GM12878 (cell line): Measurements from ENCODE around the gene ZKSCAN1. TPM values are rescaled to one million over a fixed set of nuclear protein-coding genes. Genes with fewer than 3 reads are reported as not detected.

ENCODE experiments used
- ATAC-seq: fragments of 200-7000 bp; cut with Tn5 transposase; 3 replicates; pipeline ENCODE4 v1.9.1; 2020; ENCODE audit warnings: mild to moderate bottlenecking, moderate library complexity
- BruUV-seq: library from RNA; stranded (reverse); fragments of 400-500 nt; replicated peaks from 2 replicates; lab custom pipeline; 2021; lab: Mats Ljungman, UMichigan
- CTCF ChIA-PET: fragments of 300-600 bp; sonication (Branson Sonifier 250); formaldehyde crosslinking; extraction: SDS; loops from one replicate; lab custom pipeline; 2021; ENCODE audit warnings: inconsistent platforms; lab: Yijun Ruan, JAX
- POLR2A ChIA-PET: fragments of 350-600 bp; formaldehyde crosslinking; extraction: SDS; loops from one replicate; lab custom pipeline; 2021; ENCODE audit warnings: inconsistent platforms; lab: Charles Lee
- RAD21 ChIA-PET: fragments of 300-600 bp; sonication (Branson Sonifier 250); formaldehyde crosslinking; loops from one replicate; lab custom pipeline; 2023; ENCODE audit warnings: antibody characterized with exemption; ENCODE audit not compliant: unreplicated experiment; lab: Charles Lee
- SMC1A ChIA-PET: fragments of 300-600 bp; sonication (Branson Sonifier 250); formaldehyde crosslinking; loops from one replicate; lab custom pipeline; 2023; ENCODE audit not compliant: unreplicated experiment, uncharacterized antibody; lab: Charles Lee
- DNase-seq: peaks from one replicate; pipeline ENCODE4 v3.0.0-alpha.2; 2011; ENCODE audit warnings: low read depth, low spot score
- FAIRE-seq: peaks from 3 replicates; lab custom pipeline; 2011; peaks lifted over from hg19 to GRCh38; lab: Jason Lieb, UNC
- H2AFZ ChIP-seq: 2 replicates; pipeline ENCODE4 v1.6.0; 2011; ENCODE audit warnings: low read depth, low read length, control low read depth; ENCODE audit not compliant: control insufficient read depth
- H3K27ac ChIP-seq: 2 replicates; pipeline ENCODE4 v1.5.1; 2011; ENCODE audit warnings: control low read depth; ENCODE audit not compliant: control insufficient read depth, insufficient read depth
- H3K27me3 ChIP-seq, 2 experiments: replicated peaks in 1 of 2; 2 replicates each; pipeline versions ENCODE4 v1.6.0 to v1.6.1; 2011; ENCODE audit warnings: low read length in 1 of 2; ENCODE audit not compliant: control insufficient read depth in 2 of 2, insufficient read depth in 2 of 2
- H3K36me3 ChIP-seq, 2 experiments: 2 replicates each; pipeline ENCODE4 v1.5.1; 2011; ENCODE audit warnings: low read length in 1 of 2; ENCODE audit not compliant: control insufficient read depth in 2 of 2, insufficient read depth in 2 of 2
- H3K4me1 ChIP-seq: 2 replicates; pipeline ENCODE4 v1.6.1; 2011; ENCODE audit warnings: mild to moderate bottlenecking, low read length, moderate library complexity, mixed read lengths; ENCODE audit not compliant: control insufficient read depth, insufficient read depth
- H3K4me2 ChIP-seq: 2 replicates; pipeline ENCODE4 v1.6.0; 2011; ENCODE audit warnings: control low read depth; ENCODE audit not compliant: control insufficient read depth, insufficient read depth
- H3K4me3 ChIP-seq: fragments of 200-600 bp; sonication (generic); 2 replicates; pipeline ENCODE4 v1.5.1; 2016
- H3K79me2 ChIP-seq: 2 replicates; pipeline ENCODE4 v1.6.0; 2011; ENCODE audit warnings: low read length; ENCODE audit not compliant: control insufficient read depth, insufficient read depth
- H3K9ac ChIP-seq: 2 replicates; pipeline ENCODE4 v1.8.0; 2011; ENCODE audit warnings: low read length, control low read depth, mixed read lengths; ENCODE audit not compliant: control insufficient read depth, insufficient read depth
- H3K9me3 ChIP-seq: replicated peaks from 3 replicates; pipeline ENCODE4 v1.5.1; 2011; ENCODE audit warnings: mild to moderate bottlenecking, low read length; ENCODE audit not compliant: control insufficient read depth, insufficient read depth
- H4K20me1 ChIP-seq: 2 replicates; pipeline ENCODE4 v1.6.0; 2011; ENCODE audit not compliant: control insufficient read depth, insufficient read depth
- ASH2L ChIP-seq: fragments of 300-600, 200-600 bp; sonication (generic); IDR thresholded peaks from 2 replicates; pipeline ENCODE4 v1.6.1; 2017; ENCODE audit warnings: low read depth, mild to moderate bottlenecking, borderline replicate concordance
- BMI1 ChIP-seq: fragments of 450-650 bp; IDR thresholded peaks from 2 replicates; pipeline ENCODE4 v1.6.1; 2016; ENCODE audit warnings: mild to moderate bottlenecking, moderate library complexity, borderline replicate concordance
- BRCA1 ChIP-seq: IDR thresholded peaks from 2 replicates; pipeline ENCODE4 v1.6.1; 2011; ENCODE audit warnings: low read depth, low read length, improper control_type of control experiment
- CBFB ChIP-seq: IDR thresholded peaks from 2 replicates; pipeline ENCODE4 v1.6.1; 2016; ENCODE audit warnings: antibody characterized with exemption, low read depth
- ETV6 ChIP-seq, 2 experiments: fragments of 450-650 bp in 1 of 2; IDR thresholded peaks in 1 of 2; conservative IDR thresholded peaks in 1 of 2; 2 replicates each; pipeline ENCODE4 v1.6.1; 2014; ENCODE audit warnings: antibody characterized with exemption in 1 of 2, borderline replicate concordance in 1 of 2, low read depth in 1 of 2, mild to moderate bottlenecking in 1 of 2, moderate library complexity in 1 of 2
- GABPA ChIP-seq: IDR thresholded peaks from 2 replicates; pipeline ENCODE4 v1.6.1; 2014; ENCODE audit warnings: antibody characterized with exemption, low read depth, mild to moderate bottlenecking, inconsistent platforms
- HDAC2 ChIP-seq: fragments of 200-600 bp; sonication (generic); IDR thresholded peaks from 2 replicates; pipeline ENCODE4 v1.6.1; 2017
- MEF2A ChIP-seq: IDR thresholded peaks from 2 replicates; pipeline ENCODE4 v1.6.1; 2011; ENCODE audit warnings: low read depth, mild to moderate bottlenecking, low read length, moderate library complexity; ENCODE audit not compliant: insufficient read depth
- MEF2B ChIP-seq: fragments of 450-650 bp; IDR thresholded peaks from 2 replicates; pipeline ENCODE4 v1.6.1; 2018; ENCODE audit warnings: mild to moderate bottlenecking, moderate library complexity; ENCODE audit not compliant: partially characterized antibody, poor library complexity, severe bottlenecking
- MYB ChIP-seq: fragments of 150-350 bp; IDR thresholded peaks from 2 replicates; pipeline ENCODE4 v1.6.1; 2014; ENCODE audit warnings: mild to moderate bottlenecking, low read depth, low read length, borderline replicate concordance
- NR2C1 ChIP-seq: fragments of 450-650 bp; IDR thresholded peaks from 2 replicates; pipeline ENCODE4 v1.6.1; 2017; ENCODE audit warnings: antibody characterized with exemption, mild to moderate bottlenecking, moderate library complexity
- POU2F2 ChIP-seq: IDR thresholded peaks from 3 replicates; pipeline ENCODE4 v1.6.1; 2011; ENCODE audit warnings: low read depth, mild to moderate bottlenecking, low read length, borderline replicate concordance
- RCOR1 ChIP-seq: conservative IDR thresholded peaks from 2 replicates; pipeline ENCODE4 v1.6.1; 2012; ENCODE audit warnings: low read depth, low read length, improper control_type of control experiment
- SPI1 ChIP-seq: IDR thresholded peaks from 2 replicates; pipeline ENCODE4 v1.6.1; 2011; ENCODE audit warnings: low read depth, mild to moderate bottlenecking, low read length, moderate library complexity, borderline replicate concordance; ENCODE audit not compliant: insufficient read depth
- SRF ChIP-seq, 2 experiments: IDR thresholded peaks; 2 replicates each; pipeline ENCODE4 v1.6.1; 2011; ENCODE audit warnings: low read depth in 2 of 2, low read length in 2 of 2, mild to moderate bottlenecking in 1 of 2, moderate library complexity in 1 of 2
- SUPT20H ChIP-seq: IDR thresholded peaks from 2 replicates; pipeline ENCODE4 v1.6.1; 2011; ENCODE audit warnings: low read depth, mild to moderate bottlenecking, low read length, moderate library complexity, borderline replicate concordance; ENCODE audit not compliant: control insufficient read depth
- WGBS: methylation state at CpG from one replicate; pipeline ENCODE4 v1.1.6; 2016; ENCODE audit warnings: low lambda C conversion rate; ENCODE audit not compliant: insufficient replicate concordance, insufficient coverage; ENCODE audit errors: missing lambda C conversion rate; 5-methylcytosine and 5-hydroxymethylcytosine counted together
- in situ Hi-C: fragments of 300-500 bp; cut with MboI; formaldehyde crosslinking; loops from 9 replicates; pipeline ENCODE4 v1.14.3; 2018; ENCODE audit warnings: mixed read lengths
- intact Hi-C: fragments of 100-400 bp; cut with micrococcal nuclease; formaldehyde crosslinking; loops from one replicate; pipeline ENCODE4 v1.14.2; 2022; ENCODE audit not compliant: unreplicated experiment
- polyA plus RNA-seq, 11 experiments: library from polyadenylated mRNA; depleted of rRNA in 4 of 11; unstranded in 6 of 11; stranded (reverse) in 5 of 11; fragments of >200 nt; fragmentation: Nextera tagmentation in 4 of 11; fragmentation: Illumina TruSeq in 1 of 11; extraction: Ambion mirVana in 4 of 11; extraction: Trizol in 1 of 11; gene quantifications; 1 replicate in 1 of 11; 2 replicates in 10 of 11; pipeline versions ENCODE4 v1.2.1 to v1.2.3, GENCODE V29; 2011 to 2016; ENCODE audit warnings: inconsistent platforms in 2 of 11, missing spikeins in 2 of 11, low read depth in 1 of 11
- total RNA-seq, 4 experiments: library from RNA; depleted of rRNA in 3 of 4; stranded (reverse); fragments of >200 nt in 3 of 4; fragmentation: Illumina TruSeq in 1 of 4; extraction: Trizol in 1 of 4; gene quantifications; 2 replicates each; pipeline versions ENCODE4 v1.2.1 to v1.2.3, GENCODE V29; 2013 to 2021
- TF ChIP-seq, protein P1 (sequence below): fragments of 450-650 bp; IDR thresholded peaks from 2 replicates; pipeline ENCODE4 v1.6.1; 2016; ENCODE audit warnings: mild to moderate bottlenecking

Gene ZKSCAN1
- total and polyA plus RNA-seq, 10 of the 15 experiments (the other 5 are each of a cell fraction or from before 2014, with no cell fraction given) = 3.2 to 34.4 (median 18.1) TPM

DNA sequence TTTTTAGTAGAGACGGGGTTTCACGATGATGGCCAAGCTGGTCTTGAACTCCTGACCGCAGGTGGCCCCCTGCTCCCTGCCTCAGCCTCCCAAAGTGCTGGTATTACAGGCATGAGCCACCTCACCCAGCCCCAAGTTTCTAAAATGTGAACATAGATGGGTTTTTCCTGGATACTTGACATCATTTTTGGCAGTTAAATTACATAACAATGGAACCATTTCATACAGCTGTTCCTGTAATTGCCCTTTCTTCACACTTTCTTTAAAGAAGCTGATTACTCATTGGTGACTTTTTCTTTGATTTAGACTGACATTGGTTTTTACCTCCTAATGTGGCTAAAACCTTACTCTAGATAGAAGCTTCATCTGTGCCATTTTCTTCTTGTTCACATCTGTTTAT lies 5.9 kb downstream of the ZKSCAN1 start:
- POLR2A ChIA-PET = no interaction called here
- no peaks in the 10 kb centered on the region for H3K27me3 ChIP-seq
- no peaks in the 10 kb centered on the region for H4K20me1 ChIP-seq
- ATAC-seq (no peak), DNase-seq (no peak), FAIRE-seq (no peak)
- CTCF ChIA-PET = interaction anchor here (0.6 to 1.5 kb wide), 3 partner anchors 23 to 367 kb away, joined by 3 read pairs; no protein-coding TSS in a partner anchor
- H3K4me1 ChIP-seq = peaks cover 9% of the 10 kb centered on the region
- H3K4me3 ChIP-seq = no peak overlapping the region
- WGBS = 92% methylated on average over 3 of the region's 3 CpGs
- H3K9ac ChIP-seq = no peak overlapping the region
- peaks cover 9 to 11% of the 10 kb centered on the region in 2 experiments for H3K36me3 ChIP-seq
- SMC1A ChIA-PET = interaction anchor here (0.7 to 1.5 kb wide), 6 partner anchors 9 to 955 kb away, joined by 3 to 4 read pairs (median 3); no protein-coding TSS in a partner anchor
- RAD21 ChIA-PET = interaction anchor here (0.7 kb wide), 1 partner anchor 28 kb away, joined by 3 read pairs; the partner anchor contains the start of gene ZSCAN21
- BruUV-seq = no TSS peak
- in situ Hi-C loops = no loop called here
- intact Hi-C loops = no loop called here
- H3K27ac ChIP-seq = no peak overlapping the region
- H2AFZ ChIP-seq = no peak overlapping the region
- no peaks in the 10 kb centered on the region for H3K9me3 ChIP-seq
- peaks cover 37% of the 10 kb centered on the region for H3K79me2 ChIP-seq
- TF ChIP-seq SRF (IDR thresholded peaks at IDR 0.05; ENCODE audit: low read depth in 2 of 2, low read length in 2 of 2) (no peak), RCOR1 (no peak), MEF2A (no peak), BMI1 (no peak)
- TF ChIP-seq, protein P1, sequence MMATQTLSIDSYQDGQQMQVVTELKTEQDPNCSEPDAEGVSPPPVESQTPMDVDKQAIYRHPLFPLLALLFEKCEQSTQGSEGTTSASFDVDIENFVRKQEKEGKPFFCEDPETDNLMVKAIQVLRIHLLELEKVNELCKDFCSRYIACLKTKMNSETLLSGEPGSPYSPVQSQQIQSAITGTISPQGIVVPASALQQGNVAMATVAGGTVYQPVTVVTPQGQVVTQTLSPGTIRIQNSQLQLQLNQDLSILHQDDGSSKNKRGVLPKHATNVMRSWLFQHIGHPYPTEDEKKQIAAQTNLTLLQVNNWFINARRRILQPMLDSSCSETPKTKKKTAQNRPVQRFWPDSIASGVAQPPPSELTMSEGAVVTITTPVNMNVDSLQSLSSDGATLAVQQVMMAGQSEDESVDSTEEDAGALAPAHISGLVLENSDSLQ = 0 out of 2 replicates have a peak, but pooled peaks have one; percentile 15
- no peak overlapping the region for H3K4me2 ChIP-seq

DNA sequence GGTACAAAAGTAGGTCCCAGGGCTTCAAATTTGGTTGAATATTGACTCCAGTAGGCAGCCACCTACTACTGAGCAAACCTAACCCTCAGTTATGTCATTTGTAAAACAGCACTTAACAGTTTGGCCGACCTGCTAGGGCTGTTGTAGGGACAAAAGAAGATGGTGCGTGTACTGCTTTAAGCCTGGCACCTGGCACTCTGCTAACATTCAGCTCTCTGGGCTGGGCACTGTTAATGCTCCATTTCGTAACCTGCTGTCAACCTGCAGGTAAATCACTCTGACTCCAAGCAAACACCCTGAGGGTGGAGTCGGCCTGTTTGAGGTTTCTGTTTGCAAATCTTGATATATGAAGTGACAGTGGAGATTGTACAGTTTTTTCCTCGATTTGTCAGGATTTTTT lies 7.2 kb downstream of the ZKSCAN1 start:
- SMC1A ChIA-PET = interaction anchor here (1.0 kb wide), 1 partner anchor 27 kb away, joined by 3 read pairs; the partner anchor contains the start of gene ZSCAN21
- BruUV-seq = no TSS peak
- in situ Hi-C loops (no loop called here), intact Hi-C loops (no loop called here)
- Histone ChIP-seq H3K9me3 (no peaks in the 10 kb centered on the region), H3K9ac (no peak overlapping the region), H3K36me3 (peaks cover 11 to 12% of the 10 kb centered on the region in 2 experiments), H4K20me1 (no peaks in the 10 kb centered on the region), H2AFZ (no peak overlapping the region), H3K27me3 (no peaks in the 10 kb centered on the region), H3K4me1 (peaks cover 5% of the 10 kb centered on the region; the same call in 1 of the 2 replicates), H3K4me2 (no peak overlapping the region), H3K4me3 (no peak overlapping the region), H3K79me2 (peaks cover 24% of the 10 kb centered on the region), H3K27ac (no peak overlapping the region)
- no peak for FAIRE-seq
- CTCF ChIA-PET = interaction anchor here (1.1 to 1.2 kb wide), 2 partner anchors 22 to 109 kb away, joined by 3 read pairs; no protein-coding TSS in a partner anchor
- POLR2A ChIA-PET = interaction anchor here (0.7 kb wide), 1 partner anchor 9 kb away, joined by 3 read pairs; no protein-coding TSS in a partner anchor
- 87% methylated on average over 5 of the region's 5 CpGs for WGBS
- RAD21 ChIA-PET = no interaction called here
- no peak for DNase-seq
- ATAC-seq = no peak
- TF ChIP-seq NR2C1 (no peak), GABPA (no peak), ETV6 (conservative IDR thresholded peaks at IDR 0.05 in 1 of 2, IDR thresholded peaks at IDR 0.05 in 1 of 2; ENCODE audit: borderline replicate concordance in 1 of 2, low read depth in 1 of 2) (no peak), MEF2B (no peak), POU2F2 (no peak), MYB (no peak), BRCA1 (no peak), HDAC2 (no peak), RCOR1 (no peak), SUPT20H (no peak), SPI1 (no peak), ASH2L (no peak), CBFB (no peak)
